ENCODE measurements around the gene CUL3. TPM values are rescaled to one million over a fixed set of nuclear protein-coding genes. Genes with fewer than 3 reads are reported as not detected.
A peak's percentile ranks its signal among the peaks of the same experiment; 100 is the strongest.

Gene CUL3
- total RNA-seq, 2 experiments from 2014 or later = 115 TPM

DNA sequence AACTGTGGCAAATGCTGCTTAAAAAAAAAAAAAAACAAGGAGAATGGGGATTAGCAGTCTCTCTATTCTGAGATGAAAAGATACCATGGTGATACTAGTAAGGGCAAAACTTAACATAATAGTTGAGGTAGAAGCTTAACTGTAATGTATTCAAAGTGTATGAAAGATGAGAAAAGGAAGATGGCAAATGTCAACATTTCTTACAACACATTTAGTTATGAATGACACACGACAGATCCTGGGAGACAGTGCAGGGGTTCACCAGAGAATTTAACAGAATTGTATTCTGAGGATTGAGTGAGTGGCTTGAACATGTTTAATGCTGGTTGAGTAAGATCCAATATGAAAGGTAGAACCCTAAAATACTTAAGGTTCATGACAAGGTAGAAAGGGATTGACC is 52.7 kb downstream of the CUL3 start:
- DNase-seq (no peak), ATAC-seq (ENCODE audit: poor library complexity) (no peak)
- H3K27ac Mint-ChIP-seq = peak overlapping the region; percentile 22
- ChIA-PET POLR2A (interaction anchor here (1.1 kb wide), 1 partner anchor 84 kb away, joined by 3 read pairs; no protein-coding TSS in a partner anchor), CTCF (interaction anchor here (1.2 kb wide), 1 partner anchor 17 kb away, joined by 3 read pairs; no protein-coding TSS in a partner anchor)
- no peaks in the 10 kb centered on the region for H3K9me3 Mint-ChIP-seq
- no peak overlapping the region for H3K4me3 ChIP-seq (ENCODE audit: low read length)
- no peaks in the 10 kb centered on the region for H3K27me3 Mint-ChIP-seq
- TF ChIP-seq, protein P1, sequence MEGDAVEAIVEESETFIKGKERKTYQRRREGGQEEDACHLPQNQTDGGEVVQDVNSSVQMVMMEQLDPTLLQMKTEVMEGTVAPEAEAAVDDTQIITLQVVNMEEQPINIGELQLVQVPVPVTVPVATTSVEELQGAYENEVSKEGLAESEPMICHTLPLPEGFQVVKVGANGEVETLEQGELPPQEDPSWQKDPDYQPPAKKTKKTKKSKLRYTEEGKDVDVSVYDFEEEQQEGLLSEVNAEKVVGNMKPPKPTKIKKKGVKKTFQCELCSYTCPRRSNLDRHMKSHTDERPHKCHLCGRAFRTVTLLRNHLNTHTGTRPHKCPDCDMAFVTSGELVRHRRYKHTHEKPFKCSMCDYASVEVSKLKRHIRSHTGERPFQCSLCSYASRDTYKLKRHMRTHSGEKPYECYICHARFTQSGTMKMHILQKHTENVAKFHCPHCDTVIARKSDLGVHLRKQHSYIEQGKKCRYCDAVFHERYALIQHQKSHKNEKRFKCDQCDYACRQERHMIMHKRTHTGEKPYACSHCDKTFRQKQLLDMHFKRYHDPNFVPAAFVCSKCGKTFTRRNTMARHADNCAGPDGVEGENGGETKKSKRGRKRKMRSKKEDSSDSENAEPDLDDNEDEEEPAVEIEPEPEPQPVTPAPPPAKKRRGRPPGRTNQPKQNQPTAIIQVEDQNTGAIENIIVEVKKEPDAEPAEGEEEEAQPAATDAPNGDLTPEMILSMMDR (IDR thresholded peaks at IDR 0.05) = no peak
- H3K36me3 ChIP-seq (ENCODE audit: insufficient read depth, low read length) = peaks cover 38% of the 10 kb centered on the region
- intact Hi-C loops (cut with DNase I, micrococcal nuclease) = loop anchor here in 1 of 2 experiments (5.0 kb wide), 1 partner anchor 50 kb away; no protein-coding TSS in a partner anchor
- H3K27me3 ChIP-seq (ENCODE audit: control insufficient read depth in 1 of 2, insufficient read depth in 2 of 2, low read length in 2 of 2) = no peaks in the 10 kb centered on the region
- H3K36me3 Mint-ChIP-seq (ENCODE audit: low read depth) = peaks cover 60% of the 10 kb centered on the region
- no peak overlapping the region for H3K27ac ChIP-seq (ENCODE audit: low read depth in 1 of 2, low read length in 2 of 2)
- peaks cover 6% of the 10 kb centered on the region for H3K4me1 ChIP-seq (ENCODE audit: insufficient read depth, low read length)
- H3K4me3 Mint-ChIP-seq = no peak overlapping the region
- no peaks in the 10 kb centered on the region for H3K9me3 ChIP-seq (ENCODE audit: control insufficient read depth in 1 of 2, insufficient read depth in 1 of 2, low read length in 2 of 2)
- H3K4me1 Mint-ChIP-seq (ENCODE audit: low read depth) = peaks cover 65% of the 10 kb centered on the region

DNA sequence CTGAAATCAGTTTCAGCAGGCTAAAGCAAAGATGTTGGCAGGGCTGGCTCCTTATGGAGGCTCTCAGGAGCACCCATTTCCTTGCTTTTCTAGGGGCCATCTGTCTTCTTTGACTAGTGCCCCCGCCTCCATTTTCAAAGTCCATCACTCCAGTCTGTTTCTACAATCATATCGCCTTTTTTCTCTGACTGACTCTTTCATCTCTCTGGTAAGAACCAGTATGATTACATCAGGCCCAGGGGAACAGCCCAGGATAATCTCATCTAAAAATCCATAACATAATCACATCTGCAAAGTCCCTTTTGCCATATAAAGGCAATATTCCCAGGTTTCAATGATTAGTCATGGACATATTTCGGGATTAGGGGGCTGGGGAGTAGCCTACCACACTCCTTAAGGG is 57.0 kb downstream of the CUL3 start:
- no peaks in the 10 kb centered on the region for H3K27me3 Mint-ChIP-seq
- Histone ChIP-seq H3K27me3 (ENCODE audit: control insufficient read depth in 1 of 2, insufficient read depth in 2 of 2, low read length in 2 of 2) (no peaks in the 10 kb centered on the region), H3K9me3 (ENCODE audit: control insufficient read depth in 1 of 2, insufficient read depth in 1 of 2, low read length in 2 of 2) (no peaks in the 10 kb centered on the region), H3K27ac (ENCODE audit: low read depth in 1 of 2, low read length in 2 of 2) (no peak overlapping the region), H3K36me3 (ENCODE audit: insufficient read depth, low read length) (peaks cover 21% of the 10 kb centered on the region), H3K4me3 (ENCODE audit: low read length) (no peak overlapping the region), H3K4me1 (ENCODE audit: insufficient read depth, low read length) (peaks cover 14% of the 10 kb centered on the region)
- H3K27ac Mint-ChIP-seq = peak overlapping the region; percentile 2
- DNase-seq (no peak), ATAC-seq (ENCODE audit: poor library complexity) (no peak)
- H3K4me1 Mint-ChIP-seq (ENCODE audit: low read depth) = peaks cover 82% of the 10 kb centered on the region
- CTCF ChIA-PET = interaction anchor here (1.3 kb wide), 1 partner anchor 21 kb away, joined by 3 read pairs; no protein-coding TSS in a partner anchor
- peaks cover 45% of the 10 kb centered on the region for H3K36me3 Mint-ChIP-seq (ENCODE audit: low read depth)
- no peak overlapping the region for H3K4me3 Mint-ChIP-seq
- TF ChIP-seq, protein P1 (IDR thresholded peaks at IDR 0.05) = no peak
- no peaks in the 10 kb centered on the region for H3K9me3 Mint-ChIP-seq
- intact Hi-C loops (cut with DNase I, micrococcal nuclease) = no loop called here
- POLR2A ChIA-PET = no interaction called here

DNA sequence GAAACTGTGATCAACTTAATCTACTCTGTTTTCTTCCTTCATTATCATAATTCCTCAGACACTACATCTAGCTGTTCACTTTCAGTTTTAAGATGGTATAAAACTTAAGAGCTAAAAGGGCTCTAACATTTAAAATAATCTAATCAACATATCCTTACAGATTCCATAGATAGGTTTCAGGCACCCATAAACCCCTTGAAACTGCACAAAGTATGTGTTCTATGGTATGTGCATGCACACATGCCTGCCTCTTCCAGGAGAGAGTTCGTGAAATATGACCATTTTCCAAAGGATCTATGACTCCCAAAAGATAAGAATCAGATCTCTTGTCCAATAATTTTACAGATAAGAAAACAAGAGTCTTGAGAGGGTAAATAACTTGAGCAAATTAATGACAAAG is 59.4 kb downstream of the CUL3 start:
- Histone ChIP-seq H3K4me1 (ENCODE audit: insufficient read depth, low read length) (peaks cover 14% of the 10 kb centered on the region), H3K27me3 (ENCODE audit: control insufficient read depth in 1 of 2, insufficient read depth in 2 of 2, low read length in 2 of 2) (no peaks in the 10 kb centered on the region), H3K36me3 (ENCODE audit: insufficient read depth, low read length) (peaks cover 5% of the 10 kb centered on the region), H3K4me3 (ENCODE audit: low read length) (no peak overlapping the region), H3K27ac (ENCODE audit: low read depth in 1 of 2, low read length in 2 of 2) (no peak overlapping the region), H3K9me3 (ENCODE audit: control insufficient read depth in 1 of 2, insufficient read depth in 1 of 2, low read length in 2 of 2) (no peaks in the 10 kb centered on the region)
- Mint-ChIP-seq H3K9me3 (no peaks in the 10 kb centered on the region), H3K4me1 (ENCODE audit: low read depth) (peaks cover 68% of the 10 kb centered on the region), H3K36me3 (ENCODE audit: low read depth) (peaks cover 28% of the 10 kb centered on the region), H3K27me3 (no peaks in the 10 kb centered on the region), H3K27ac (peak overlapping the region; percentile 21), H3K4me3 (peak overlapping the region; percentile 5)
- no peak for DNase-seq
- CTCF ChIA-PET = interaction anchor here (0.7 to 1.5 kb wide), 3 partner anchors 8 to 97 kb away, joined by 3 to 6 read pairs (median 3); no protein-coding TSS in a partner anchor
- TF ChIP-seq, protein P1 (IDR thresholded peaks at IDR 0.05) = no peak
- no peak for ATAC-seq (ENCODE audit: poor library complexity)
- POLR2A ChIA-PET = interaction anchor here (0.8 kb wide), 1 partner anchor 54 kb away, joined by 3 read pairs; no protein-coding TSS in a partner anchor
- intact Hi-C loops (cut with DNase I, micrococcal nuclease) = no loop called here

Measured in CD4-positive, alpha-beta T cell (primary cell).